Endothelial cell of umbilical vein (primary cell): Measurements from ENCODE around the gene CDC26. TPM values are rescaled to one million over a fixed set of nuclear protein-coding genes. Genes with fewer than 3 reads are reported as not detected.

ENCODE experiments used
- BruUV-seq: library from RNA; stranded (reverse); fragments of 400-500 nt; replicated peaks from 2 replicates; lab custom pipeline; 2021; lab: Mats Ljungman, UMichigan
- CTCF ChIA-PET: fragments of 300-600, 350-600 bp; sonication (Branson Sonifier 250); formaldehyde crosslinking; loops from one replicate; lab custom pipeline; 2021; ENCODE audit warnings: antibody characterized with exemption, inconsistent platforms; lab: Charles Lee
- POLR2A ChIA-PET: fragments of 300-600, 350-600 bp; sonication (Branson Sonifier 250); formaldehyde crosslinking; loops from one replicate; lab custom pipeline; 2021; ENCODE audit warnings: antibody characterized with exemption, inconsistent platforms; lab: Charles Lee
- DNase-seq: peaks from one replicate; pipeline ENCODE4 v3.0.0-alpha.2; 2011; ENCODE audit warnings: low read depth, low spot score
- FAIRE-seq: peaks from 2 replicates; lab custom pipeline; 2011; peaks lifted over from hg19 to GRCh38; lab: Jason Lieb, UNC
- H2AFZ ChIP-seq: 2 replicates; pipeline ENCODE4 v1.6.0; 2012; ENCODE audit warnings: low read depth, low read length, control low read depth, inconsistent platforms
- H3K27ac ChIP-seq: 2 replicates; pipeline ENCODE4 v1.5.1; 2011; ENCODE audit warnings: low read depth, mild to moderate bottlenecking, control low read depth, low read length, moderate library complexity; ENCODE audit not compliant: insufficient read depth
- H3K27me3 ChIP-seq, 2 experiments: 2 replicates each; pipeline versions ENCODE4 v1.6.0 to v1.6.1; 2011; ENCODE audit warnings: low read length in 2 of 2, mixed read lengths in 1 of 2; ENCODE audit not compliant: control insufficient read depth in 2 of 2, insufficient read depth in 2 of 2
- H3K36me3 ChIP-seq, 2 experiments: 2 replicates in 1 of 2; 3 replicates in 1 of 2; pipeline ENCODE4 v1.5.1; 2011; ENCODE audit warnings: low read length in 2 of 2, mild to moderate bottlenecking in 1 of 2, moderate library complexity in 1 of 2; ENCODE audit not compliant: control insufficient read depth in 2 of 2, insufficient read depth in 2 of 2; ENCODE audit errors: extremely low read depth in 1 of 2
- H3K4me1 ChIP-seq: 3 replicates; pipeline ENCODE4 v1.5.1; 2011; ENCODE audit warnings: mild to moderate bottlenecking, low read length; ENCODE audit not compliant: control insufficient read depth, insufficient read depth; ENCODE audit errors: extremely low read depth
- H3K4me2 ChIP-seq: 2 replicates; pipeline ENCODE4 v1.6.1; 2011; ENCODE audit warnings: low read length, control low read depth, mixed read lengths; ENCODE audit not compliant: insufficient read depth
- H3K4me3 ChIP-seq, 3 experiments: fragments of 200-600 bp in 1 of 3; sonication (generic), shearing (Covaris generic) in 1 of 3; replicated peaks in 1 of 3; 2 replicates each; pipeline ENCODE4 v1.5.1; 2011 to 2016; ENCODE audit warnings: control low read depth in 3 of 3, low read length in 3 of 3, mild to moderate bottlenecking in 2 of 3, inconsistent platforms in 1 of 3, low read depth in 1 of 3, moderate library complexity in 1 of 3; ENCODE audit not compliant: insufficient read depth in 1 of 3
- H3K79me2 ChIP-seq: 2 replicates; pipeline ENCODE4 v1.6.0; 2012; ENCODE audit warnings: low read length, inconsistent platforms; ENCODE audit not compliant: control insufficient read depth, insufficient read depth
- H3K9ac ChIP-seq: replicated peaks from 2 replicates; pipeline ENCODE3; 2011; ENCODE audit warnings: low read length, control low read depth; ENCODE audit not compliant: insufficient read depth; ENCODE audit errors: extremely low read depth
- H3K9me1 ChIP-seq: replicated peaks from 3 replicates; pipeline ENCODE4 v1.6.0; 2011; ENCODE audit warnings: mild to moderate bottlenecking, low read length; ENCODE audit not compliant: control insufficient read depth, insufficient read depth; ENCODE audit errors: extremely low read depth
- H3K9me3 ChIP-seq: replicated peaks from 2 replicates; pipeline ENCODE4 v1.5.1; 2012; ENCODE audit warnings: low read length, inconsistent platforms; ENCODE audit not compliant: control insufficient read depth, insufficient read depth
- H4K20me1 ChIP-seq: replicated peaks from 2 replicates; pipeline ENCODE3; 2011; ENCODE audit warnings: mild to moderate bottlenecking, low read length; ENCODE audit not compliant: control insufficient read depth, insufficient read depth; ENCODE audit errors: extremely low read depth
- CTCF ChIP-seq, 2 donors: IDR thresholded peaks; 1 replicate in 1 of 2; 2 replicates in 1 of 2; pipeline ENCODE4 v1.5.1; 2011; ENCODE audit warnings: low read length in 2 of 2, mild to moderate bottlenecking in 2 of 2, moderate library complexity in 2 of 2, control low read depth in 1 of 2, inconsistent platforms in 1 of 2, low read depth in 1 of 2; ENCODE audit not compliant: insufficient read depth in 1 of 2; ENCODE audit errors: extremely low read depth in 1 of 2
- EZH2 ChIP-seq: IDR thresholded peaks from 2 replicates; pipeline ENCODE4 v1.6.1; 2012; ENCODE audit warnings: borderline replicate concordance, low read depth, mild to moderate bottlenecking, moderate library complexity, low read length, inconsistent platforms; ENCODE audit not compliant: severe bottlenecking
- FOS ChIP-seq: IDR thresholded peaks from 2 replicates; pipeline ENCODE4 v1.6.1; 2011; ENCODE audit warnings: mild to moderate bottlenecking, low read length, moderate library complexity, borderline replicate concordance; ENCODE audit not compliant: insufficient read depth
- GATA2 ChIP-seq: IDR thresholded peaks from 2 replicates; pipeline ENCODE4 v1.7.0; 2011; ENCODE audit warnings: low read depth, mild to moderate bottlenecking, moderate library complexity, mixed read lengths, low read length; ENCODE audit not compliant: insufficient read length, insufficient read depth
- JUN ChIP-seq: IDR thresholded peaks from 2 replicates; pipeline ENCODE4 v1.6.1; 2011; ENCODE audit warnings: borderline replicate concordance, low read depth; ENCODE audit not compliant: insufficient read length, insufficient read depth
- MAX ChIP-seq: IDR thresholded peaks from 2 replicates; pipeline ENCODE4 v1.6.1; 2011; ENCODE audit not compliant: insufficient read depth, insufficient read length
- MYC ChIP-seq: IDR thresholded peaks from one replicate; pipeline ENCODE4 v1.6.1; 2011; ENCODE audit warnings: mild to moderate bottlenecking, low read depth, low read length
- POLR2A ChIP-seq: IDR thresholded peaks from 2 replicates; pipeline ENCODE4 v1.6.1; 2012; ENCODE audit warnings: low read depth, mild to moderate bottlenecking, control low read depth, low read length
- POLR2AphosphoS5 ChIP-seq: IDR thresholded peaks from 2 replicates; pipeline ENCODE4 v1.6.1; 2012; ENCODE audit warnings: low read depth, mild to moderate bottlenecking, control low read depth, low read length, moderate library complexity; ENCODE audit not compliant: insufficient read depth
- dilution Hi-C: fragments of 300-500 bp; cut with MboI; formaldehyde crosslinking; loops from one replicate; pipeline ENCODE4 v1.15.0; 2019; ENCODE audit warnings: low sequenced_read_pairs; ENCODE audit not compliant: extremely low pct_ligation_motif_present
- intact Hi-C: fragments of 100-400 bp; cut with micrococcal nuclease; formaldehyde crosslinking; loops from one replicate; pipeline ENCODE4 v1.10.0; 2022
- polyA plus RNA-seq, 4 experiments: library from polyadenylated mRNA; depleted of rRNA in 3 of 4; stranded (reverse) in 3 of 4; unstranded in 1 of 4; fragments of >200 nt; gene quantifications; 2 replicates each; pipeline versions ENCODE4 v1.2.1 to v1.2.3, GENCODE V29; 2011 to 2012; ENCODE audit warnings: missing spikeins in 1 of 4
- total RNA-seq: library from RNA; stranded (reverse); gene quantifications from 2 replicates; pipeline ENCODE4 v1.2.3, GENCODE V29; 2021

Gene CDC26
- total and polyA plus RNA-seq, 2 donors (not counting 3 experiments of a cell fraction or from before 2014, with no cell fraction given): 25.7 to 36.9 TPM

- no peak overlapping the region for H2AFZ ChIP-seq
- no TSS peak for BruUV-seq
- CTCF ChIA-PET: interaction anchor here (1.9 kb wide), 1 partner anchor 12 kb away, joined by 4 read pairs; no protein-coding TSS in a partner anchor
Measured at GRCh38 chr9:113306566-113306965, 31.2 kb upstream of the CDC26 start.

More at GRCh38 chr9:113306566-113306965, 31.2 kb upstream of the CDC26 start:
- Histone ChIP-seq H3K27me3 (peaks cover 0 to 3% of the 10 kb centered on the region in 2 experiments), H3K4me2 (no peak overlapping the region), H4K20me1 (no peaks in the 10 kb centered on the region), H3K4me3 (no peak overlapping the region), H3K79me2 (no peaks in the 10 kb centered on the region), H3K4me1 (no peaks in the 10 kb centered on the region), H3K9me1 (no peaks in the 10 kb centered on the region), H3K9ac (no peak overlapping the region), H3K27ac (no peak overlapping the region), H3K36me3 (no peaks in the 10 kb centered on the region), H3K9me3 (no peaks in the 10 kb centered on the region)
- FAIRE-seq (no peak), DNase-seq (no peak)
- POLR2A ChIA-PET: interaction anchor here (0.6 kb wide), 1 partner anchor 1111 kb away, joined by 5 read pairs; no protein-coding TSS in a partner anchor
- intact Hi-C loops: no loop called here
- dilution Hi-C loops: no loop called here
- TF ChIP-seq POLR2AphosphoS5: no peak
- TF ChIP-seq EZH2: no peak
- TF ChIP-seq JUN: no peak
- TF ChIP-seq MAX: no peak
- TF ChIP-seq GATA2: no peak
- TF ChIP-seq MYC: no peak
- TF ChIP-seq POLR2A: no peak
- no peak for TF ChIP-seq CTCF (IDR thresholded peaks at IDR 0.05; ENCODE audit: extremely low read depth in 1 of 2, insufficient read depth in 1 of 2, low read depth in 1 of 2, low read length in 2 of 2)
- no peak for TF ChIP-seq FOS
